K562 (cell line): ENCODE data around the gene CCDC194. TPM values are rescaled to one million over a fixed set of nuclear protein-coding genes. Genes with fewer than 3 reads are reported as not detected.

Experiments used
- FOXA3 ChIP-seq, 2 experiments: fragments of 450-650 bp in 1 of 2; sonication (generic) in 1 of 2; formaldehyde crosslinking; IDR thresholded peaks in 1 of 2; conservative IDR thresholded peaks in 1 of 2; 2 replicates each; pipeline versions ENCODE4 v1.4.0 to v1.8.0; 2020 to 2022; ENCODE audit warnings: mild to moderate bottlenecking in 2 of 2, missing genetic modification reagents in 1 of 2
- POLR3G ChIP-seq: IDR thresholded peaks from 2 replicates; pipeline ENCODE4 v1.6.1; 2011; ENCODE audit not compliant: insufficient read length, insufficient replicate concordance; ENCODE audit errors: extremely low read depth
- TBL1XR1 ChIP-seq, 2 experiments: IDR thresholded peaks; 2 replicates each; pipeline ENCODE4 v1.6.1; 2012; ENCODE audit warnings: improper control_type of control experiment in 2 of 2, low read length in 2 of 2, mild to moderate bottlenecking in 1 of 2
- ZBTB2 ChIP-seq: fragments of 450-650 bp; IDR thresholded peaks from 2 replicates; pipeline ENCODE4 v1.6.1; 2016; ENCODE audit warnings: antibody characterized with exemption
- ZBTB7A ChIP-seq: IDR thresholded peaks from 2 replicates; pipeline ENCODE4 v1.6.1; 2011; ENCODE audit warnings: low read depth, mild to moderate bottlenecking, low read length, moderate library complexity, borderline replicate concordance; ENCODE audit not compliant: control insufficient read depth
- polyA plus RNA-seq, 8 experiments: library from polyadenylated mRNA; depleted of rRNA in 4 of 8; stranded (reverse) in 5 of 8; unstranded in 3 of 8; fragments of >200 nt; fragmentation: Nextera tagmentation in 2 of 8; fragmentation: Illumina TruSeq in 1 of 8; extraction: Ambion mirVana in 2 of 8; extraction: Trizol in 1 of 8; gene quantifications; 2 replicates each; pipeline versions ENCODE4 v1.2.1 to v1.2.3, GENCODE V29; 2011 to 2014; ENCODE audit warnings: inconsistent platforms in 1 of 8, missing spikeins in 1 of 8
- total RNA-seq, 7 experiments: library from RNA; depleted of rRNA in 6 of 7; stranded (reverse); fragments of >200 nt in 6 of 7; fragmentation: Illumina TruSeq in 2 of 7; extraction: Trizol in 2 of 7; gene quantifications; 2 replicates each; pipeline versions ENCODE4 v1.2.1 to v1.2.3, GENCODE V29; 2011 to 2021; ENCODE audit warnings: low replicate concordance in 1 of 7
- TF ChIP-seq, protein P1 (sequence below), 3 experiments: IDR thresholded peaks in 2 of 3; conservative IDR thresholded peaks in 1 of 3; 2 replicates each; pipeline ENCODE4 v1.5.1; 2011 to 2012; ENCODE audit warnings: low read length in 3 of 3, mild to moderate bottlenecking in 3 of 3, control low read depth in 2 of 3, improper control_type of control experiment in 1 of 3, inconsistent platforms in 1 of 3, low read depth in 1 of 3, mixed read lengths in 1 of 3, moderate library complexity in 1 of 3; ENCODE audit not compliant: insufficient read depth in 2 of 3
- TF ChIP-seq, protein P2 (sequence below), 2 experiments: IDR thresholded peaks; 2 replicates each; pipeline ENCODE4 v1.6.1; 2011; ENCODE audit warnings: borderline replicate concordance in 1 of 2, control low read depth in 1 of 2, low read depth in 1 of 2, low read length in 1 of 2, mild to moderate bottlenecking in 1 of 2, mixed read lengths in 1 of 2, moderate library complexity in 1 of 2; ENCODE audit not compliant: insufficient read depth in 1 of 2, insufficient read length in 1 of 2, poor library complexity in 1 of 2, severe bottlenecking in 1 of 2; ENCODE audit errors: extremely low read depth in 1 of 2
- TF ChIP-seq, protein P3 (sequence below): sonication (generic); formaldehyde crosslinking; IDR thresholded peaks from 2 replicates; pipeline ENCODE4 v1.9.0; 2022; ENCODE audit warnings: mild to moderate bottlenecking, missing genetic modification reagents
- TF ChIP-seq, protein P4 (sequence below): fragments of 150-350 bp; conservative IDR thresholded peaks from 2 replicates; pipeline ENCODE4 v1.6.1; 2014; ENCODE audit warnings: low read length

CCDC194 gene
- total and polyA plus RNA-seq, 9 of the 15 experiments (the other 6 are each of a cell fraction or from before 2014, with no cell fraction given), result 0.13 to 1.3 (median 0.39) TPM; not detected in 3

DNA sequence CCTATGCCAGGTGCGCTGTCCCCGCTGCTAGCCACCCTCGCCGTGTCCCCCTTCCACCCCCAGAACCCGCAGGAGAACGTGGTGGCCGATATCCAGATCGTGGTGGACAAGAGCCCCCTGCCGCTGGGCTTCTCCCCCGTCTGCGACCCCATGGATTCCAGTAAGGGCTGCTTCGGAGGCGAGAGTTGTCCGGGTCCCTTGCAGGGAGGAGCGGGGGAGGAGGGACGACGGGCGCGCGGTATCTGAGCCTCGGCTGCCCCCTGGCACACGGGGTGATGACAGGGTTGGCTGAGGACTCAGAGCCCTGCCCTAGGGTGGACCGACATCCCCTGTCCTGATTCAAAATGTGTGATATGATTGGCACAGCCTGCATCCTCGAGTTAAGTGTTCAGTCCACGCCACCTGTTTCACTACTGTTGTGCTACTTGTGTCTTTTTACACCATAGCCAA is 26.5 kb upstream of the CCDC194 start (continued):
- TF ChIP-seq, protein P1, sequence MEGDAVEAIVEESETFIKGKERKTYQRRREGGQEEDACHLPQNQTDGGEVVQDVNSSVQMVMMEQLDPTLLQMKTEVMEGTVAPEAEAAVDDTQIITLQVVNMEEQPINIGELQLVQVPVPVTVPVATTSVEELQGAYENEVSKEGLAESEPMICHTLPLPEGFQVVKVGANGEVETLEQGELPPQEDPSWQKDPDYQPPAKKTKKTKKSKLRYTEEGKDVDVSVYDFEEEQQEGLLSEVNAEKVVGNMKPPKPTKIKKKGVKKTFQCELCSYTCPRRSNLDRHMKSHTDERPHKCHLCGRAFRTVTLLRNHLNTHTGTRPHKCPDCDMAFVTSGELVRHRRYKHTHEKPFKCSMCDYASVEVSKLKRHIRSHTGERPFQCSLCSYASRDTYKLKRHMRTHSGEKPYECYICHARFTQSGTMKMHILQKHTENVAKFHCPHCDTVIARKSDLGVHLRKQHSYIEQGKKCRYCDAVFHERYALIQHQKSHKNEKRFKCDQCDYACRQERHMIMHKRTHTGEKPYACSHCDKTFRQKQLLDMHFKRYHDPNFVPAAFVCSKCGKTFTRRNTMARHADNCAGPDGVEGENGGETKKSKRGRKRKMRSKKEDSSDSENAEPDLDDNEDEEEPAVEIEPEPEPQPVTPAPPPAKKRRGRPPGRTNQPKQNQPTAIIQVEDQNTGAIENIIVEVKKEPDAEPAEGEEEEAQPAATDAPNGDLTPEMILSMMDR (IDR thresholded peaks at IDR 0.05 in 2 of 3, conservative IDR thresholded peaks at IDR 0.05 in 1 of 3; ENCODE audit: insufficient read depth in 2 of 3, low read depth in 1 of 3, low read length in 3 of 3), result peak in 1 of 3 experiments; percentile 26; a peak in 2 of 6 replicates
- TF ChIP-seq POLR3G (no peak), FOXA3 (CRISPR knock-in tag; conservative IDR thresholded peaks at IDR 0.05 in 1 of 2, IDR thresholded peaks at IDR 0.05 in 1 of 2) (0 out of 4 replicates have a peak, but pooled peaks of 1 of the 2 experiments have one; percentile 35), ZBTB7A (peak; percentile 55), TBL1XR1 (IDR thresholded peaks at IDR 0.05; ENCODE audit: low read length in 2 of 2) (no peak), ZBTB2 (0 out of 2 replicates have a peak, but pooled peaks have one; percentile 41)
- TF ChIP-seq, protein P2, sequence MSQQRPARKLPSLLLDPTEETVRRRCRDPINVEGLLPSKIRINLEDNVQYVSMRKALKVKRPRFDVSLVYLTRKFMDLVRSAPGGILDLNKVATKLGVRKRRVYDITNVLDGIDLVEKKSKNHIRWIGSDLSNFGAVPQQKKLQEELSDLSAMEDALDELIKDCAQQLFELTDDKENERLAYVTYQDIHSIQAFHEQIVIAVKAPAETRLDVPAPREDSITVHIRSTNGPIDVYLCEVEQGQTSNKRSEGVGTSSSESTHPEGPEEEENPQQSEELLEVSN (IDR thresholded peaks at IDR 0.05; ENCODE audit: borderline replicate concordance in 1 of 2, extremely low read depth in 1 of 2, insufficient read depth in 1 of 2, insufficient read length in 1 of 2, low read depth in 1 of 2, low read length in 1 of 2, poor library complexity in 1 of 2, severe bottlenecking in 1 of 2), result peak; percentile 38 to 59
- TF ChIP-seq, protein P3, sequence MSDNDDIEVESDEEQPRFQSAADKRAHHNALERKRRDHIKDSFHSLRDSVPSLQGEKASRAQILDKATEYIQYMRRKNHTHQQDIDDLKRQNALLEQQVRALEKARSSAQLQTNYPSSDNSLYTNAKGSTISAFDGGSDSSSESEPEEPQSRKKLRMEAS, result peak; percentile 61
- TF ChIP-seq, protein P4, sequence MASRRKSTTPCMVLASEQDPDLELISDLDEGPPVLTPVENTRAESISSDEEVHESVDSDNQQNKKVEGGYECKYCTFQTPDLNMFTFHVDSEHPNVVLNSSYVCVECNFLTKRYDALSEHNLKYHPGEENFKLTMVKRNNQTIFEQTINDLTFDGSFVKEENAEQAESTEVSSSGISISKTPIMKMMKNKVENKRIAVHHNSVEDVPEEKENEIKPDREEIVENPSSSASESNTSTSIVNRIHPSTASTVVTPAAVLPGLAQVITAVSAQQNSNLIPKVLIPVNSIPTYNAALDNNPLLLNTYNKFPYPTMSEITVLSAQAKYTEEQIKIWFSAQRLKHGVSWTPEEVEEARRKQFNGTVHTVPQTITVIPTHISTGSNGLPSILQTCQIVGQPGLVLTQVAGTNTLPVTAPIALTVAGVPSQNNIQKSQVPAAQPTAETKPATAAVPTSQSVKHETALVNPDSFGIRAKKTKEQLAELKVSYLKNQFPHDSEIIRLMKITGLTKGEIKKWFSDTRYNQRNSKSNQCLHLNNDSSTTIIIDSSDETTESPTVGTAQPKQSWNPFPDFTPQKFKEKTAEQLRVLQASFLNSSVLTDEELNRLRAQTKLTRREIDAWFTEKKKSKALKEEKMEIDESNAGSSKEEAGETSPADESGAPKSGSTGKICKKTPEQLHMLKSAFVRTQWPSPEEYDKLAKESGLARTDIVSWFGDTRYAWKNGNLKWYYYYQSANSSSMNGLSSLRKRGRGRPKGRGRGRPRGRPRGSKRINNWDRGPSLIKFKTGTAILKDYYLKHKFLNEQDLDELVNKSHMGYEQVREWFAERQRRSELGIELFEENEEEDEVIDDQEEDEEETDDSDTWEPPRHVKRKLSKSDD, result no peak
